HG03066 (cell line): ENCODE measurements around the gene COL11A1.
"Not testable (repeated sequence)": the region's sequence is repeated elsewhere in the genome, so short reads cannot be mapped to it uniquely, and the experiment has no call there.

Source experiments
- ATAC-seq: cut with Tn5 transposase; IDR thresholded peaks from one replicate; pipeline ENCODE4 v1.9.1; 2021; ENCODE audit warnings: low read depth; ENCODE audit not compliant: unreplicated experiment

The COL11A1 gene

DNA sequence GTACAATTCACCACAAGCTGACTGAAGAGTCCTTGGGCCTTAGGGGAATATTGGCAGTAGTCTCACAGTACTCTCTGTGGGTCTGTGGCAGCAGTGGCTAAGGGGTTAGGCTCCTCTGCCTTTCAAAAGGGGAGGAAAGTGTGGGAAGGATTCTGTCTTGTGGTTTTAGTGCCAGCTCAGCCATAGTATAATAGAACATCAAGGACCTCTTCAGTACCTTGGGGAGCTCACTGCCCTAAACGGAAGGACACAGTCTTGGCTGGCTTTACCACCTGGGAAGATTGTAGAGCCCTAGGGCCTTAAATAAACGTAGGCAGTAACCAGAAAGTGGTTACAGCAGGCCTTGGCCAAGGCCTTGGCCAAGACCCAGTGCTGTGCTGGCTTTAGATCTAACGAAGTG is 265.7 kb downstream of the COL11A1 start:
- no peak for ATAC-seq

DNA sequence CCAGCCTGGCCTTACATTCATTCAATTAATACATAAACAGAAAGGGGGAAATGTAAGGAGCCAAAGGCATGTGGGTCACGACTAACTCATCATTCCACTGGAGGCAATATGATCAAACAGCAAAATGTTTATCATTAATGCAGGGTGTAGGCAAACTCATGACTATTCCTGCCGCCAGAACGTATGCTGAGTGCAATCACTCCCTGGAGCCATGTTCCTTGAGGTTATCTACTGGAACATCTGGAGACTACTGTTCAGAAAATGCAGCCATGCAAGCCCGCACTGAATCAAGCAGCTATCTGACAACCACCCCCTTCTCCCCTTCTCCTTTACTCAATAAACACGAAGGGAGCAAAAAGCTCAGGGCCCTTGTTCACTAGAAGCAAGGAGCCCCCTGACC is 267.6 kb downstream of the COL11A1 start:
- ATAC-seq: no peak

DNA sequence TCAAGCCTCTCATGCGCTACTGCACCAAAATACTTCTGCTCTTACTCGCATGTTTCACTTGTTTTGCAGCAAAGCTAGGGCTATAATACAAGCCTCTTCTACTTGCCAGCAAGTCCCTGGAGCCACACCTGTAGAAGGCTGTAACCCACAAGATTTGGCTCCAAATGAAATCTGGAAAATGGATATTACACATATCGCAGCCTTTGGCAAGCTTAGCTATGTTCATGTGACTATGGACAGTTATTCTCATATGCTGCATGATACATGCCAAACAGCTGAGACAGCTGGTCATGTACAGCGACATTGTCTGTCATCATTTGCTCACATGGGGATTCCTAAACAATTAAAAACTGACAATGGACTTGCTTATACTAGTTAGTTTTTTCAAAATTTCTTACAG is 270.3 kb downstream of the COL11A1 start:
- ATAC-seq: no peak

DNA sequence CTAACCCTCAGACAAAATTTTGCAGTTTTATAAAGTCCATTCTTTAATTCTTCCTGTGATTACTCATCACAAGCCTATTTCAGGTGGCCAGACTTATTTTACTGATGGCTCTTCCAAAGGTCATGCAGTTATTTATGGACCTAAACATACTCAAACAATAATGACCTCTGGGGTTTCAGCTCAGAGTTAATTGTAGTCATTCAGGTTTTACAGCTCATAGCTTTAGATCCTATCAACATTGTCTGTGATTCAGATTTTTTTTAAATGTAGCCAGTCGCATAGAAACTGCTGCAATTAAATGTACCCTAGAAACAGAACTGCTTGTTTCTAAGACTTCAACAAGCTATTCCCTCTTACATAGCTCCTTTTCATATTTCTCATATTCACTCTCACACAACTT is 270.8 kb downstream of the COL11A1 start:
- ATAC-seq: no peak

DNA sequence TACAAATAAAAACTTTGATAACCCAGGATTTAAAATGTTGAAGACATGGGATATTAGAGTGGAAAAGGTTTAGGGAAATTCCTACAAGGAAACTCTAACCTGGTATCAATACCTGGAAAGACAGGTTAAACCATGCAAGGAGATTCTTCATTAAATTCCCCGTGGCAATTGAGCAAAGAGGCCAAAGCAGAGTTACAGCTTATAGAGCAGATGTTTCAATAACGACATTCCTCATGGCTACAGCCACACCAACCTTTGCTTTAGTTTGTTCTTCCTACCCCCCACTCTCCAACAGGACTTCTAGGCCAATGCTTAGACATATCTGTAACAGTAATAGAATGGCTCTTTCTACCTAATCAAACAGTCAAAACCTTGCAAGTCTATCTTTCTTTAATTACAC is 271.3 kb downstream of the COL11A1 start:
- ATAC-seq: no peak

DNA sequence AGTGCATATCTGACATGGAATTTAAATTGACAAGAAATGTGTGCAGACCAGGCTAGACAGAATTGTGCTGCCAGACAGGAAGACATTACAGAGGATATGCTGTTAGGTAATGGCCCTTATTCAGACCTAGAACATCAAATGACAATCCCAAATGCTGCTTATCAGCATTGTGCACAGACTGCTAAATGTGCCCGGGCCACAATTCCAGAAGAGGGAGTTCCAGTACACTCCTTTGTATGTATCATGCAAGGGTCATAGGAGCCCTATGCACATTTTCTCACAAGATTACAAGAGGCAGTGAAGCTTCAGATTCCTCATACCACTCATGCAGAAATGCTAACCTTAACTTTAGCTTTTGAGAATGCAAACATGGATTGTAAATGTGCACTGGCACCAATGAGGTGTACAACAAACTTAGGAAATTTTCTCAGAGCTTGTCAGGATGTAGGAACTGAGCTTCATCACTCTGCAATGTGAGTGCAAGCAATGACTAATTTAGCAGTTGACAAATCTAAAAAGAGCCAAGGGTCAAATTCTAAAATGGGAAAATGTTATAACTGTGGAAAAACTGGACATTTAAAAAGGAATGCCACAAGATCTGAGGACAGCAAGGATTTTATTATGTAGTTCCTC is 273.5 kb downstream of the COL11A1 start:
- no peak for ATAC-seq

DNA sequence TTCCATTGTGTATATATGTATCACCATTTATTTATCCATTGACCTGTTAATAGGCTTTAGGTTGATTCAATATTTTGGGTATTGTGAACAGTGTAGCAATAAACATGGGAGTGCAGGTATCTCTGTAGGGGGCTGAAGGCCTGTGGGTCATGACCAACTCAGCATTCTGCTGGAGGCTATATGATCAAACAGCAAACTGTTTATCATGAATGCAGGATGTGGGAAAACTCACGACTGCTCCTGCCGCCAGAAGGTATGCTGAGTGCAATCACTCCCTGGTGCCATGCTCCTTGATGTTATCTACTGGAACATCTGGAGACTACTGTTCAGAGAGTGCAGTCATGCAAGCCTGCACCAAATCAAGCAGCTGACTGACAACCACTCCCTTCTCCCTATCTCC is 275.2 kb downstream of the COL11A1 start:
- no peak for ATAC-seq

DNA sequence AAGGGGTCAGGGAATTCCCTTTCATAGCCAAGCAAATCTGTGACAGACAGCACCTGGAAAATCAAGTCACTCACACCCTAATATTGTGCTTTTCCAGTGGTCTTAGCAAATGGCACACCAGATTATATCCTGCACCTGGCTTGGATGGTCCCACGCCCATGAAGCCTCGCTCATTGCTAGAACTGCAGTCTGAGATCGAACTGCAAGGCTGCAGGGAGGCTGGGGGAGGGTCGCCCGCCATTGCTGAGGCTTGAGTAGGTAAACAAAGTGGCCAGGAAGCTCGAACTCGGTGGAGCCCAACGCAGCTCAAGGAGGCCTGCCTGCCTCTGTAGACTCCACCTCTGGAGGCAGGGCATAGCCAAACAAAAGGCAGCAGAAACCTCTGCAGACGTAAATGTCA is 281.6 kb downstream of the COL11A1 start:
- ATAC-seq: not testable (repeated sequence)
